ENCODE measurements around the gene B2M. TPM values are rescaled to one million over a fixed set of nuclear protein-coding genes. Genes with fewer than 3 reads are reported as not detected.
A peak's percentile ranks its signal among the peaks of the same experiment; 100 is the strongest.

B2M gene
- total and polyA plus RNA-seq, 10 of the 15 experiments (the other 5 are each of a cell fraction or from before 2014, with no cell fraction given), result 2,901 to 22,794 (median 8,374) TPM

- Histone ChIP-seq H3K27me3 (replicated peaks in 1 of 2; ENCODE audit: control insufficient read depth in 2 of 2, insufficient read depth in 2 of 2, low read length in 1 of 2) (no peaks in the 10 kb centered on the region), H3K4me3 (peak overlapping the region; percentile 89), H3K4me1 (ENCODE audit: control insufficient read depth, insufficient read depth, low read length) (peaks cover 26% of the 10 kb centered on the region), H3K79me2 (ENCODE audit: control insufficient read depth, insufficient read depth, low read length) (peaks cover 61% of the 10 kb centered on the region), H3K9ac (ENCODE audit: control insufficient read depth, insufficient read depth, low read length) (peak overlapping the region; percentile 98; the same call in 1 of the 2 replicates), H2AFZ (ENCODE audit: control insufficient read depth, low read depth, low read length) (no peak overlapping the region), H3K9me3 (replicated peaks; ENCODE audit: control insufficient read depth, insufficient read depth, low read length) (no peaks in the 10 kb centered on the region), H3K4me2 (ENCODE audit: control insufficient read depth, insufficient read depth) (peak overlapping the region; percentile 72), H3K27ac (ENCODE audit: control insufficient read depth, insufficient read depth) (peak overlapping the region; percentile 98; the same call in 1 of the 2 replicates), H4K20me1 (ENCODE audit: control insufficient read depth, insufficient read depth) (no peaks in the 10 kb centered on the region), H3K36me3 (ENCODE audit: control insufficient read depth in 2 of 2, insufficient read depth in 2 of 2, low read length in 1 of 2) (0 out of 4 replicates have a peak, but pooled peaks cover 0 to 2% of the 10 kb centered on the region in 2 experiments)
- in situ Hi-C loops (cut with MboI) (no loop called here), intact Hi-C loops (cut with micrococcal nuclease; ENCODE audit: unreplicated experiment) (loop anchor here (5.0 kb wide), 1 partner anchor 64 kb away; no protein-coding TSS in a partner anchor)
- DNase-seq (ENCODE audit: low read depth, low spot score), result no peak
- TF ChIP-seq CBFB (IDR thresholded peaks at IDR 0.05; ENCODE audit: low read depth), result no peak
- TF ChIP-seq BMI1 (IDR thresholded peaks at IDR 0.05; ENCODE audit: borderline replicate concordance), result no peak
- no peak for TF ChIP-seq RAD51 (IDR thresholded peaks at IDR 0.05)
- TF ChIP-seq CHD2 (IDR thresholded peaks at IDR 0.05; ENCODE audit: borderline replicate concordance, low read depth, low read length), result no peak
- TF ChIP-seq NR2F1 (conservative IDR thresholded peaks at IDR 0.05), result no peak
- no peak for TF ChIP-seq SRF (IDR thresholded peaks at IDR 0.05; ENCODE audit: low read depth in 2 of 2, low read length in 2 of 2)
- no peak for TF ChIP-seq HCFC1 (IDR thresholded peaks at IDR 0.05; ENCODE audit: low read length)
- no peak for TF ChIP-seq E2F8 (IDR thresholded peaks at IDR 0.05; ENCODE audit: low read depth, partially characterized antibody)
- TF ChIP-seq BRCA1 (IDR thresholded peaks at IDR 0.05; ENCODE audit: low read depth, low read length), result no peak
- no peak for FAIRE-seq
- POLR2A ChIA-PET, result interaction anchor here (1.0 to 11.4 kb wide), 5 partner anchors 54 to 125 kb away, joined by 3 to 255 read pairs (median 186); partner anchors contain the start of genes B2M, EIF3J, PATL2 and TRIM69
- SMC1A ChIA-PET (ENCODE audit: uncharacterized antibody, unreplicated experiment), result interaction anchor here (0.8 to 12.4 kb wide), 9 partner anchors 13 to 119 kb away, joined by 3 to 383 read pairs (median 17); partner anchors contain the start of genes B2M, PATL2 and TRIM69
- BruUV-seq (replicated peaks), result no TSS peak
- CTCF ChIA-PET, result interaction anchor here (0.8 to 10.2 kb wide), 7 partner anchors 53 to 115 kb away, joined by 3 to 454 read pairs (median 19); partner anchors contain the start of genes B2M, PATL2 and TRIM69
- no peak for ATAC-seq
- RAD21 ChIA-PET (ENCODE audit: unreplicated experiment), result interaction anchor here (1.2 to 18.1 kb wide), 5 partner anchors 49 to 83 kb away, joined by 4 to 680 read pairs (median 24); partner anchors contain the start of genes B2M, PATL2 and TRIM69
These were observed 49.7 kb upstream of the B2M start for GRCh38 chr15:44661576-44661975.
